Spleen (tissue), 7 donors: ENCODE measurements around the gene NUDT4.

Source experiments
- POLR2A ChIP-seq, 3 donors: fragments of 450-650 bp; IDR thresholded peaks; one replicate each; pipeline ENCODE4 v1.5.1; 2017; ENCODE audit warnings: antibody characterized with exemption in 3 of 3, mild to moderate bottlenecking in 1 of 3
- TF ChIP-seq, protein P1 (sequence below), 11 experiments: fragments of 200-600 bp in 7 of 11; fragments of 450-650 bp in 4 of 11; sonication (generic) in 4 of 11; IDR thresholded peaks in 8 of 11; conservative IDR thresholded peaks in 3 of 11; 1 replicate in 7 of 11; 2 replicates in 4 of 11; pipeline versions ENCODE4 v1.4.0 to v1.8.0; 2016 to 2021; ENCODE audit warnings: antibody characterized with exemption in 11 of 11, inconsistent platforms in 4 of 11, mild to moderate bottlenecking in 1 of 11
- donor health status: DM: no; HTN: no; CAD: no; lungs with moderate emphysema.
- donor health status: DM: no; HTN: no; CAD: no.
- donor health status: DM: no; HTN: no; CAD: no.

DNA sequence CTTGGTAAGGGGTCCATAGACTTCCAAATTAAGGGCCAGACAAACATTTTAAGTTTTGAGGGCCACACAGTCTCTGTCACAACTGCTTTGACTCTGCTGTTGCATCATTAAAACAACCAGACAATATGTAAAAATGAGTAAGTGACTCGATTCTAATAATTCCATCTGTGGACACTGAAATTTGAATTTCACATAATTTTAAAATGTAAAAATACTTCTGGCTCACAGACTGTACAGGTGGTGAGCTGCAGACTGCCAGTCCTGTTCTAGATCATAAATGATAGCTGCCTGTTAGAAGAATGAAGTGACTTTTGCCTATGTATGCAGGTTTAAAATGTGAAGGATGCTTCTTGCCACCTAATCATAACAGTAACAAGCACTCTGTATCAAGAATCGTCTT, 15.7 kb downstream of the NUDT4 start:
- TF ChIP-seq POLR2A (IDR thresholded peaks at IDR 0.05), result no peak
- TF ChIP-seq, protein P1, sequence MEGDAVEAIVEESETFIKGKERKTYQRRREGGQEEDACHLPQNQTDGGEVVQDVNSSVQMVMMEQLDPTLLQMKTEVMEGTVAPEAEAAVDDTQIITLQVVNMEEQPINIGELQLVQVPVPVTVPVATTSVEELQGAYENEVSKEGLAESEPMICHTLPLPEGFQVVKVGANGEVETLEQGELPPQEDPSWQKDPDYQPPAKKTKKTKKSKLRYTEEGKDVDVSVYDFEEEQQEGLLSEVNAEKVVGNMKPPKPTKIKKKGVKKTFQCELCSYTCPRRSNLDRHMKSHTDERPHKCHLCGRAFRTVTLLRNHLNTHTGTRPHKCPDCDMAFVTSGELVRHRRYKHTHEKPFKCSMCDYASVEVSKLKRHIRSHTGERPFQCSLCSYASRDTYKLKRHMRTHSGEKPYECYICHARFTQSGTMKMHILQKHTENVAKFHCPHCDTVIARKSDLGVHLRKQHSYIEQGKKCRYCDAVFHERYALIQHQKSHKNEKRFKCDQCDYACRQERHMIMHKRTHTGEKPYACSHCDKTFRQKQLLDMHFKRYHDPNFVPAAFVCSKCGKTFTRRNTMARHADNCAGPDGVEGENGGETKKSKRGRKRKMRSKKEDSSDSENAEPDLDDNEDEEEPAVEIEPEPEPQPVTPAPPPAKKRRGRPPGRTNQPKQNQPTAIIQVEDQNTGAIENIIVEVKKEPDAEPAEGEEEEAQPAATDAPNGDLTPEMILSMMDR (IDR thresholded peaks at IDR 0.05 in 8 of 11, conservative IDR thresholded peaks at IDR 0.05 in 3 of 11), result no peak
